HepG2 (cell line): ENCODE measurements around the gene ZMYM4. TPM values are rescaled to one million over a fixed set of nuclear protein-coding genes. Genes with fewer than 3 reads are reported as not detected.
A peak's percentile ranks its signal among the peaks of the same experiment; 100 is the strongest.

ENCODE experiments used
- HES4 ChIP-seq: sonication (generic); formaldehyde crosslinking; IDR thresholded peaks from 2 replicates; pipeline ENCODE4 v1.9.0; 2021; ENCODE audit warnings: mild to moderate bottlenecking, missing genetic modification reagents, borderline replicate concordance
- TAF15 ChIP-seq: fragments of 200-400 bp; formaldehyde crosslinking; IDR thresholded peaks from one replicate; pipeline ENCODE4 v1.6.1; 2018; ENCODE audit warnings: mild to moderate bottlenecking, low read depth, low read length; ENCODE audit not compliant: poor library complexity, severe bottlenecking
- ZNF318 ChIP-seq: sonication (generic); formaldehyde crosslinking; IDR thresholded peaks from 2 replicates; pipeline ENCODE4 v1.4.0; 2020; ENCODE audit warnings: mild to moderate bottlenecking, missing genetic modification reagents
- ZNF432 ChIP-seq: sonication (generic); formaldehyde crosslinking; IDR thresholded peaks from 2 replicates; pipeline ENCODE4 v1.5.0; 2020; ENCODE audit warnings: missing genetic modification reagents, mild to moderate bottlenecking, borderline replicate concordance
- ZNF503 ChIP-seq: sonication (generic); formaldehyde crosslinking; IDR thresholded peaks from 2 replicates; pipeline ENCODE4 v1.4.0; 2020; ENCODE audit warnings: missing genetic modification reagents
- ZNF616 ChIP-seq: sonication (generic); formaldehyde crosslinking; IDR thresholded peaks from 2 replicates; pipeline ENCODE4 v1.5.0; 2020; ENCODE audit warnings: low read depth, mild to moderate bottlenecking, missing genetic modification reagents
- ZNF646 ChIP-seq: sonication (generic); formaldehyde crosslinking; IDR thresholded peaks from 2 replicates; pipeline ENCODE4 v1.9.0; 2021; ENCODE audit warnings: mild to moderate bottlenecking, missing genetic modification reagents
- polyA plus RNA-seq, 8 experiments: library from polyadenylated mRNA; depleted of rRNA in 3 of 8; stranded (reverse) in 7 of 8; unstranded in 1 of 8; fragments of >200 nt; fragmentation: Illumina TruSeq in 4 of 8; extraction: Trizol in 4 of 8; gene quantifications; 2 replicates each; pipeline versions ENCODE4 v1.2.1 to v1.2.3, GENCODE V29; 2011 to 2016; ENCODE audit warnings: low read depth in 4 of 8, missing spikeins in 1 of 8, mixed read lengths in 1 of 8; ENCODE audit not compliant: insufficient read depth in 1 of 8
- total RNA-seq, 5 experiments: library from RNA; depleted of rRNA; stranded (reverse); fragments of >200 nt; fragmentation: Illumina TruSeq; extraction: Trizol; gene quantifications; 2 replicates each; pipeline ENCODE4 v1.2.3, GENCODE V29; 2016; ENCODE audit warnings: low read depth in 1 of 5
- TF ChIP-seq, protein P1 (sequence below): sonication (generic); formaldehyde crosslinking; IDR thresholded peaks from 2 replicates; pipeline ENCODE4 v1.9.0; 2022; ENCODE audit warnings: low read depth, missing genetic modification reagents

Gene ZMYM4
- total and polyA plus RNA-seq, 2 of the 13 experiments (the other 11 are each of a cell fraction or from before 2014, with no cell fraction given), result 13.9 to 37.6 TPM

GRCh38 chr1:35268282-35269200 is at the start of gene ZMYM4 (continued):
- TF ChIP-seq, protein P1, sequence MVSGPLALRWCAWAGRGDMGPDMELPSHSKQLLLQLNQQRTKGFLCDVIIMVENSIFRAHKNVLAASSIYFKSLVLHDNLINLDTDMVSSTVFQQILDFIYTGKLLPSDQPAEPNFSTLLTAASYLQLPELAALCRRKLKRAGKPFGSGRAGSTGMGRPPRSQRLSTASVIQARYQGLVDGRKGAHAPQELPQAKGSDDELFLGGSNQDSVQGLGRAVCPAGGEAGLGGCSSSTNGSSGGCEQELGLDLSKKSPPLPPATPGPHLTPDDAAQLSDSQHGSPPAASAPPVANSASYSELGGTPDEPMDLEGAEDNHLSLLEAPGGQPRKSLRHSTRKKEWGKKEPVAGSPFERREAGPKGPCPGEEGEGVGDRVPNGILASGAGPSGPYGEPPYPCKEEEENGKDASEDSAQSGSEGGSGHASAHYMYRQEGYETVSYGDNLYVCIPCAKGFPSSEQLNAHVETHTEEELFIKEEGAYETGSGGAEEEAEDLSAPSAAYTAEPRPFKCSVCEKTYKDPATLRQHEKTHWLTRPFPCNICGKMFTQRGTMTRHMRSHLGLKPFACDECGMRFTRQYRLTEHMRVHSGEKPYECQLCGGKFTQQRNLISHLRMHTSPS (CRISPR knock-in tag), result no peak
- TF ChIP-seq ZNF318 (CRISPR knock-in tag), result no peak
- no peak for TF ChIP-seq ZNF432 (CRISPR knock-in tag)
- peak; percentile 39; the same call in 1 of the 2 replicates for TF ChIP-seq HES4 (CRISPR knock-in tag)
- TF ChIP-seq ZNF646 (CRISPR knock-in tag), result no peak
- no peak for TF ChIP-seq ZNF503 (CRISPR knock-in tag)
- peak; percentile 41 for TF ChIP-seq TAF15
- no peak for TF ChIP-seq ZNF616 (CRISPR knock-in tag)
